Stimulated activated naive B cell treated with anti-CD40 and anti-IgM and Interleukin-4, amounts not matched to agents 10 μg/mL and 1 μg/mL and 100 μg/mL, for 72 hours (primary cell): ENCODE data around the gene GLRX3.

Source experiments
- ATAC-seq, 2 donors: fragments of 150-1000 bp; cut with Tn5 transposase; replicated peaks; 2 replicates each; pipeline ENCODE4 v1.10.0; 2021; ENCODE audit warnings: moderate library complexity in 1 of 2
- DNase-seq: peaks from one replicate; pipeline ENCODE4 v3.0.0; 2021
- H3K27ac Mint-ChIP-seq: one replicate; pipeline ENCODE4 v1.8.0; 2022; ENCODE audit warnings: mild to moderate bottlenecking, mixed read lengths
- H3K27me3 Mint-ChIP-seq, 2 donors: one replicate each; pipeline ENCODE4 v1.8.0; 2022; ENCODE audit warnings: mixed read lengths in 2 of 2
- H3K36me3 Mint-ChIP-seq, 2 donors: one replicate each; pipeline ENCODE4 v1.8.0; 2022; ENCODE audit warnings: mixed read lengths in 2 of 2, mild to moderate bottlenecking in 1 of 2
- H3K4me1 Mint-ChIP-seq, 2 donors: one replicate each; pipeline ENCODE4 v1.8.0; 2022; ENCODE audit warnings: mixed read lengths in 2 of 2, mild to moderate bottlenecking in 1 of 2
- H3K4me3 Mint-ChIP-seq, 2 donors: one replicate each; pipeline ENCODE4 v1.8.0; 2022; ENCODE audit warnings: mild to moderate bottlenecking in 2 of 2, mixed read lengths in 2 of 2, moderate library complexity in 1 of 2
- H3K9me3 Mint-ChIP-seq, 2 donors: one replicate each; pipeline ENCODE4 v1.8.0; 2022; ENCODE audit warnings: mixed read lengths in 2 of 2, mild to moderate bottlenecking in 1 of 2

Gene GLRX3

GRCh38 chr10:130215151-130215930 lies 79.2 kb downstream of the GLRX3 start:
- Mint-ChIP-seq H3K9me3 (peaks cover 0 to 6% of the 10 kb centered on the region in 2 donors), H3K36me3 (peaks cover 4 to 6% of the 10 kb centered on the region in 2 donors)

GRCh38 chr10:130215931-130216231 lies 79.7 kb downstream of the GLRX3 start:
- no peak for ATAC-seq
- Mint-ChIP-seq H3K4me1 (no peaks in the 10 kb centered on the region), H3K9me3 (peaks cover 0 to 6% of the 10 kb centered on the region in 2 donors), H3K4me3 (no peak overlapping the region), H3K36me3 (peaks cover 4 to 6% of the 10 kb centered on the region in 2 donors), H3K27me3 (no peaks in the 10 kb centered on the region), H3K27ac (no peak overlapping the region)
- DNase-seq, result no peak

More at GRCh38 chr10:130215151-130215930, 79.2 kb downstream of the GLRX3 start:
- no peak for DNase-seq
- ATAC-seq, result no peak
- Mint-ChIP-seq H3K4me3 (no peak overlapping the region), H3K27me3 (no peaks in the 10 kb centered on the region), H3K27ac (no peak overlapping the region), H3K4me1 (no peaks in the 10 kb centered on the region)

- DNase-seq, result no peak
- Mint-ChIP-seq H3K36me3 (peaks cover 4 to 6% of the 10 kb centered on the region in 2 donors), H3K27ac (no peak overlapping the region), H3K4me1 (no peaks in the 10 kb centered on the region), H3K27me3 (peaks cover 0 to 3% of the 10 kb centered on the region in 2 donors), H3K4me3 (no peak overlapping the region), H3K9me3 (peaks cover 0 to 6% of the 10 kb centered on the region in 2 donors)
- ATAC-seq, result no peak
Observed at GRCh38 chr10:130218181-130218641, 82.0 kb downstream of the GLRX3 start.

GRCh38 chr10:130218936-130219335 lies 82.7 kb downstream of the GLRX3 start:
- H3K4me1 Mint-ChIP-seq, result no peaks in the 10 kb centered on the region
- peaks cover 0 to 3% of the 10 kb centered on the region in 2 donors for H3K27me3 Mint-ChIP-seq
- peaks cover 0 to 6% of the 10 kb centered on the region in 2 donors for H3K9me3 Mint-ChIP-seq
- H3K27ac Mint-ChIP-seq, result no peak overlapping the region
- H3K4me3 Mint-ChIP-seq, result no peak overlapping the region
- ATAC-seq (no peak), DNase-seq (no peak)
- peaks cover 4 to 5% of the 10 kb centered on the region in 2 donors for H3K36me3 Mint-ChIP-seq

- H3K36me3 Mint-ChIP-seq, result no peaks in the 10 kb centered on the region
- H3K4me3 Mint-ChIP-seq, result no peak overlapping the region
- no peak overlapping the region for H3K27ac Mint-ChIP-seq
- DNase-seq (no peak), ATAC-seq (no peak)
- no peaks in the 10 kb centered on the region for H3K9me3 Mint-ChIP-seq
- H3K4me1 Mint-ChIP-seq, result no peaks in the 10 kb centered on the region
- peaks cover 6 to 8% of the 10 kb centered on the region in 2 donors for H3K27me3 Mint-ChIP-seq
Observed at GRCh38 chr10:130220251-130221185, 84.3 kb downstream of the GLRX3 start.

- no peak overlapping the region for H3K4me3 Mint-ChIP-seq
Observed at GRCh38 chr10:130221456-130222375, 85.5 kb downstream of the GLRX3 start.

GRCh38 chr10:130222381-130222780 lies 86.2 kb downstream of the GLRX3 start:
- Mint-ChIP-seq H3K27ac (no peak overlapping the region), H3K9me3 (peaks cover 2% of the 10 kb centered on the region in 2 donors), H3K36me3 (peaks cover 0 to 4% of the 10 kb centered on the region in 2 donors), H3K4me3 (no peak overlapping the region), H3K27me3 (peaks cover 12% of the 10 kb centered on the region in 2 donors), H3K4me1 (no peaks in the 10 kb centered on the region)
- no peak for ATAC-seq
- DNase-seq, result no peak

More at GRCh38 chr10:130221456-130222375, 85.5 kb downstream of the GLRX3 start:
- Mint-ChIP-seq H3K27me3 (peaks cover 11 to 12% of the 10 kb centered on the region in 2 donors), H3K4me1 (no peaks in the 10 kb centered on the region), H3K36me3 (no peaks in the 10 kb centered on the region), H3K27ac (no peak overlapping the region), H3K9me3 (no peaks in the 10 kb centered on the region)
- DNase-seq, result no peak
- no peak for ATAC-seq

GRCh38 chr10:130224228-130224627 lies 88.0 kb downstream of the GLRX3 start:
- Mint-ChIP-seq H3K9me3 (peaks cover 4 to 9% of the 10 kb centered on the region in 2 donors), H3K27ac (no peak overlapping the region), H3K4me3 (no peak overlapping the region), H3K4me1 (no peaks in the 10 kb centered on the region), H3K27me3 (peaks cover 12% of the 10 kb centered on the region in 2 donors), H3K36me3 (peaks cover 0 to 5% of the 10 kb centered on the region in 2 donors)
- no peak for DNase-seq
- ATAC-seq, result no peak

- Mint-ChIP-seq H3K27me3 (peaks cover 12% of the 10 kb centered on the region in 2 donors), H3K27ac (no peak overlapping the region), H3K4me1 (no peaks in the 10 kb centered on the region), H3K36me3 (peaks cover 0 to 5% of the 10 kb centered on the region in 2 donors), H3K9me3 (peaks cover 4 to 9% of the 10 kb centered on the region in 2 donors), H3K4me3 (no peak overlapping the region)
- DNase-seq, result no peak
- no peak for ATAC-seq
Observed at GRCh38 chr10:130226012-130226411, 89.8 kb downstream of the GLRX3 start.

- H3K27me3 Mint-ChIP-seq, result peaks cover 10 to 12% of the 10 kb centered on the region in 2 donors
- DNase-seq (no peak), ATAC-seq (no peak)
- H3K4me1 Mint-ChIP-seq, result no peaks in the 10 kb centered on the region
- no peak overlapping the region for H3K27ac Mint-ChIP-seq
- H3K4me3 Mint-ChIP-seq, result no peak overlapping the region
- peaks cover 0 to 5% of the 10 kb centered on the region in 2 donors for H3K36me3 Mint-ChIP-seq
- peaks cover 4 to 9% of the 10 kb centered on the region in 2 donors for H3K9me3 Mint-ChIP-seq
Observed at GRCh38 chr10:130227883-130228282, 91.7 kb downstream of the GLRX3 start.
